ENCODE measurements around the gene MAPT. TPM values are rescaled to one million over a fixed set of nuclear protein-coding genes. Genes with fewer than 3 reads are reported as not detected.

Gene MAPT
- 41.3 TPM for total RNA-seq

DNA sequence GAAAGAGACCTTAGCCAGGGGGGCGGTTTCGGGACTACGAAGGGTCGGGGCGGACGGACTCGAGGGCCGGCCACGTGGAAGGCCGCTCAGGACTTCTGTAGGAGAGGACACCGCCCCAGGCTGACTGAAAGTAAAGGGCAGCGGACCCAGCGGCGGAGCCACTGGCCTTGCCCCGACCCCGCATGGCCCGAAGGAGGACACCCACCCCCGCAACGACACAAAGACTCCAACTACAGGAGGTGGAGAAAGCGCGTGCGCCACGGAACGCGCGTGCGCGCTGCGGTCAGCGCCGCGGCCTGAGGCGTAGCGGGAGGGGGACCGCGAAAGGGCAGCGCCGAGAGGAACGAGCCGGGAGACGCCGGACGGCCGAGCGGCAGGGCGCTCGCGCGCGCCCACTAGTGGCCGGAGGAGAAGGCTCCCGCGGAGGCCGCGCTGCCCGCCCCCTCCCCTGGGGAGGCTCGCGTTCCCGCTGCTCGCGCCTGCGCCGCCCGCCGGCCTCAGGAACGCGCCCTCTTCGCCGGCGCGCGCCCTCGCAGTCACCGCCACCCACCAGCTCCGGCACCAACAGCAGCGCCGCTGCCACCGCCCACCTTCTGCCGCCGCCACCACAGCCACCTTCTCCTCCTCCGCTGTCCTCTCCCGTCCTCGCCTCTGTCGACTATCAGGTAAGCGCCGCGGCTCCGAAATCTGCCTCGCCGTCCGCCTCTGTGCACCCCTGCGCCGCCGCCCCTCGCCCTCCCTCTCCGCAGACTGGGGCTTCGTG lies at the start of gene MAPT:
TSS of gene MAPT (plus strand) at position 533 of the 763 bp plus-strand sequence. CDS start 67,784 bp downstream, outside the sequence.

DNA sequence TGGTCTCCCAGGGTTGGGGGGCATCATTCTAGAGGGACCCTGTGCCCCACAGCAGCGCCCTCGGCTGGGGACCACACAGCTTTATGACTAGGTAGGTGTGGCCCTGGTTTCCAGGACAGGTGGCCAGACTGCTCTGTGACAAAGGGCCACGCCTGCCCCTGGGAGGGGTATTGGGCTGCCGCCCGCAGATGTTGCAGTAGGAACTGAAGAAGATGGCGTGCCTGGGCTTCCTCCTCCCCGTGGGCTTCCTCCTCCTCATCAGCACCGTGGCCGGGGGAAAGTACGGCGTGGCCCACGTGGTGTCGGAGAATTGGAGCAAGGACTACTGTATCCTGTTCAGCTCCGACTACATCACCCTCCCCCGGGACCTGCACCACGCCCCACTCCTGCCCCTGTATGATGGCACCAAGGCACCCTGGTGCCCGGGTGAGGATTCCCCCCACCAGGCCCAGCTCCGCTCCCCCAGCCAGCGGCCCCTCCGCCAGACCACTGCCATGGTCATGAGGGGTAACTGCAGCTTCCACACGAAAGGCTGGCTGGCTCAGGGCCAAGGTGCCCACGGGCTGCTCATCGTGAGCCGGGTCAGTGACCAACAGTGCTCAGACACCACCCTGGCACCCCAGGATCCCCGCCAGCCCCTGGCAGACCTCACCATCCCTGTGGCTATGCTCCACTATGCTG lies 49.5 kb upstream of the MAPT start, which contains the start of gene SPPL2C:
TSS of gene SPPL2C (plus strand) at position 187 of the 681 bp plus-strand sequence. CDS start at position 213, 26 bp downstream.

DNA sequence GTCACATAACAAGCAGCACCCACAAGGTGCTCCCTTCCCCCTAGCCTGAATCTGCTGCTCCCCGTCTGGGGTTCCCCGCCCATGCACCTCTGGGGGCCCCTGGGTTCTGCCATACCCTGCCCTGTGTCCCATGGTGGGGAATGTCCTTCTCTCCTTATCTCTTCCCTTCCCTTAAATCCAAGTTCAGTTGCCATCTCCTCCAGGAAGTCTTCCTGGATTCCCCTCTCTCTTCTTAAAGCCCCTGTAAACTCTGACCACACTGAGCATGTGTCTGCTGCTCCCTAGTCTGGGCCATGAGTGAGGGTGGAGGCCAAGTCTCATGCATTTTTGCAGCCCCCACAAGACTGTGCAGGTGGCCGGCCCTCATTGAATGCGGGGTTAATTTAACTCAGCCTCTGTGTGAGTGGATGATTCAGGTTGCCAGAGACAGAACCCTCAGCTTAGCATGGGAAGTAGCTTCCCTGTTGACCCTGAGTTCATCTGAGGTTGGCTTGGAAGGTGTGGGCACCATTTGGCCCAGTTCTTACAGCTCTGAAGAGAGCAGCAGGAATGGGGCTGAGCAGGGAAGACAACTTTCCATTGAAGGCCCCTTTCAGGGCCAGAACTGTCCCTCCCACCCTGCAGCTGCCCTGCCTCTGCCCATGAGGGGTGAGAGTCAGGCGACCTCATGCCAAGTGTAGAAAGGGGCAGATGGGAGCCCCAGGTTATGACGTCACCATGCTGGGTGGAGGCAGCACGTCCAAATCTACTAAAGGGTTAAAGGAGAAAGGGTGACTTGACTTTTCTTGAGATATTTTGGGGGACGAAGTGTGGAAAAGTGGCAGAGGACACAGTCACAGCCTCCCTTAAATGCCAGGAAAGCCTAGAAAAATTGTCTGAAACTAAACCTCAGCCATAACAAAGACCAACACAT lies 104.9 kb downstream of the MAPT start, which contains the start of gene STH:
TSS of gene STH (plus strand) at position 264 of the 913 bp plus-strand sequence. CDS start at position 294, 30 bp downstream.

Other genes starting within 250 kb of the MAPT start
- 20.6 TPM for gene CRHR1, start 110.2 kb upstream of the MAPT start, total RNA-seq
- gene SPPL2C, start 49.7 kb upstream of the MAPT start, total RNA-seq: not detected
- not detected for gene STH, start 104.7 kb downstream of the MAPT start, total RNA-seq